Muscle of back (tissue), 11 donors: ENCODE data around the gene LIME1. TPM values are rescaled to one million over a fixed set of nuclear protein-coding genes. Genes with fewer than 3 reads are reported as not detected.
"Not testable (repeated sequence)": the region's sequence is repeated elsewhere in the genome, so short reads cannot be mapped to it uniquely, and the experiment has no call there.

Experiments
- DNase-seq, 3 donors: peaks; one replicate each; pipeline versions ENCODE4 v3.0.0 to v3.0.0-alpha.2; 2013
- polyA plus RNA-seq, 10 donors: library from polyadenylated mRNA; unstranded; fragments of 120-200 nt; gene quantifications; one replicate each; pipeline ENCODE4 v1.2.1, GENCODE V29; 2013; ENCODE audit not compliant: insufficient read length in 10 of 10

Gene LIME1
- polyA plus RNA-seq, 10 donors = 1.9 to 9.7 (median 4.5) TPM

DNA sequence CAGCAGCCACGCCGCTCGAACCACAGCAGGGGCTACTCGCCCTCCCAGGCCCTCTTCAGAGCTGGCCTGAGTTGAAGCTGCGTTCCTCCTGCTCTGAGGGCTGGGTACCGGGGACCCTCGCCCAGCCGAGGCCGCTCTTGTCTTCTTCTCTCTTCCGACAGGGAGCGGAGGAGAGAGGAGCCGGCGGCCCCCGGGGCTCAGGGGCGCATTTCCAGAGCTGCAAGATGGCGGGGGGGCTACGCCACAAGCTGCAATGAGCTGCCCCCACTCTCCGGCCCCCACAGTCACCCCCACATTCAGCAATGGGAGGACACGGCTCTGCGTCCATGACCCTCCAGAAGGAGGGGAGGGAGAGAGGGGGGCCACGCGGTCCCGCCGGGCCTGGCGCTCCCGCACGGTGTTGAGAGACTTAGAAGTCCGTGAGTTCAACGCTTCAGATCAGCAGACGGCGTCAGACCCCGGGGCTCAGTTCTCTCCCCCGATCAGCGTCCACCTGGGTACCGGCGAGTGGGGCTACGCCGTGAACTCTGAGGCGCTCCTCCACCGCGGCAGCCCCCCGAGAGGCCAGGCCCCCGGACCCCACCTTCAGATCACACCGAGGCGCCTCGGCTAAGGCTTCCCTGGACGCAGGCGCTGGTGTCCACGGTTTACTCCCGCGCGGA is 34.7 kb downstream of the LIME1 start:
- no peak for DNase-seq

GRCh38 chr20:63772781-63773518 is 36.5 kb downstream of the LIME1 start:
- no peak for DNase-seq

DNA sequence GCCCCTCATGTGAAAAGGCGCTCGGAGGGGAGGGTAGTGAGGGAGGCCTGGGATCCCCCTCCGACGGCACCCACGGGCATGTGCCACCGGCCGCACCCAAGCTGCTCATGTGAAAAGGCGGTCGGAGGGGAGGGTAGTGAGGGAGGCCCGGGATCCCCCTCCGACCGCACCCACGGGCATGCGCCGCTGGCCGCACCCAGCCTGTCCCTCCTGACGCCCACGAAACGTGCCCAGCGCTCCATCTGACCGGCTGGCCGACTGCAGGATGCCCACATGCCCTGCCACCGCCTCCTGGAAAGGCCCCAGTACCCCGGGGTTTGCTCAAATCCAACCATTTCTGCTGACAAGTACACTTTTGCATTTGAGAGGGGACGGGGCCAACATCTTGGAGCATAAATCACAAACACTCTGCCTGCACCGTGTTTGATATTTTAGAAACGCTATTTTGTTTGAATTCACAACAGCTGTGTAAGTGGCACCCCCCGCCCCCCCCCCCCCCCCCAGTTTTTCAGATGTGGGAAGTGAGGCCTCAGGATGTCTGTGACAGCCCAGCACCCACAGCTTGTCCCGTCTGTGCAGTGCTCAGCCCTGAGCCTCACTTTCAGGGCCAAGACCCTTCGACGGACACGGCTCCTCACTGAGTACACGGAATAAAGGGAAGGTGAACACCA is 37.2 kb downstream of the LIME1 start:
- no peak for DNase-seq

DNA sequence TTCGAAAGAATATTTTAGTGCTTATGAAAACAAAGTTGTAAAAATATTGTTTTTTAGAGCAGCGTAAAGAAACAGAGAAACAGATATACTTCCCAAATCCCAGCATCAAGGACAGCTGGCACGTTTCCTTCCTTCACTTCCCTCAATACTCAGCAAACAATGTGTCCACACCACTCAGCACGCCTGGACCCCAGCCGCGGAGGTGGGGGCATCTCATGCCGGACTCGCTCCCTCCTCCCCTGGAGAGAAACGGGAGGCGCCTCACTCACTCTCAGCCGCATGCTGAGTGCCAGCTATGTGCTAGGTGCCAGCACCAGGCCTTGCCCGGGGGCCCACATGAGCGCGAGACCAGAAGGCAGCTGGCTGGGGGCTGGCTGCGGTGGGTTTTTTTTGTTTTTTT is 37.8 kb downstream of the LIME1 start:
- no peak for DNase-seq

- peak; percentile 43 to 85 (median 75) for DNase-seq
Measured at GRCh38 chr20:63775096-63775978, 38.9 kb downstream of the LIME1 start.

DNA sequence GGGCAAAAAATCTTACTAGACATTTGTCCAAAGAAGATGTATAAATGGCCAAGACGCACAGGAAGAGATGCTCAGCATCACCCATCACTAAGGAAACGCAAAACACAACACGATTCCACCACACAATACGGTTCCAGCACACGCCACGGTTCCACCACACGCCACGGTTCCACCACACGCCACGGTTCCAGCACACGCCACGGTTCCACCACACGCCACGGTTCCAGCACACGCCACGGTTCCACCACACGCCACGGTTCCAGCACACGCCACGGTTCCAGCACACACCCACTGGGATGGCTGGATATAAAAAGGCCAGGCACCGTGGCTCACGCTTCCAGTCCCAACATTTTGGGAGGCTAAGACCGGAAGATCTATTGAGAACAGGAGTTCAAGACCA is 40.4 kb downstream of the LIME1 start:
- DNase-seq = not testable (repeated sequence)

GRCh38 chr20:63777614-63778013 is 41.1 kb downstream of the LIME1 start:
- no peak for DNase-seq

GRCh38 chr20:63778034-63778752 is 41.7 kb downstream of the LIME1 start:
- no peak for DNase-seq

DNA sequence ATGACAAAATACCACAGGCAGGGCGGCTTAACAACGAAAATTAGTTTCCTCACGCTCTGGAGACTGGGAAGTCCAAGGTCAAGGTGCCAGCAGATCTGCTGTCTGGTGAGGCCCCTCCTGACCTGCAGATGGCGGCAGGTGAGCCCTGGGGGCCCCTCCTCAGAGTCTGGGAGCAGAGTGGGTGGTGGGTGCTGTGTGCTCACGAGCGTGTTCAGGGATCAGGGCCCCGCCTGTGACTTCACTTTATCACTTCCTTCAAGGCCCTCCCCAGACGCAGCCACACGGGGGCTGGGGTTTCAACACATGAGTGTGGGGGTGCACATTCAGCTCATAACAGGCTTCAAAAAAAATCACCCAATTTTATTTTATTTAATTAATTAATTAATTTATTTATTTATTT is 42.4 kb downstream of the LIME1 start:
- no peak for DNase-seq

DNA sequence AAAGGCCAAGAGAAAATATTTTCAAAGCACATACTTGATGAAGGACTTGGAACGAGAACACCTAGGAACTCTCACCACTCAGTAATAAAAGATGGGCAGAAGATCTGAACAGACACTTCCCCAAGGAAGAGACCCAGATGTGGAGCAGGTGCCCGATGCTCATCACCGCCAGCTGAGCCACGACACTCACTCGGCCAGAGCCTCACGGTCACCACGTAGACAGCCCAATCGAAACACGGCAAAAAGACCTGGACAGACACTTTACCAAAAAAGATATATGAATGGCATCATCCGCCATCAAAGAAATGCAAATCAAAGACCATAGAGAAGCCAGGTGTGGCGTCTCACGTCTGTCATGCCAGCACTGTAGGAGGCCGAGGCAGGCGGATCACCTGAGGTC is 44.7 kb downstream of the LIME1 start:
- no peak for DNase-seq

DNA sequence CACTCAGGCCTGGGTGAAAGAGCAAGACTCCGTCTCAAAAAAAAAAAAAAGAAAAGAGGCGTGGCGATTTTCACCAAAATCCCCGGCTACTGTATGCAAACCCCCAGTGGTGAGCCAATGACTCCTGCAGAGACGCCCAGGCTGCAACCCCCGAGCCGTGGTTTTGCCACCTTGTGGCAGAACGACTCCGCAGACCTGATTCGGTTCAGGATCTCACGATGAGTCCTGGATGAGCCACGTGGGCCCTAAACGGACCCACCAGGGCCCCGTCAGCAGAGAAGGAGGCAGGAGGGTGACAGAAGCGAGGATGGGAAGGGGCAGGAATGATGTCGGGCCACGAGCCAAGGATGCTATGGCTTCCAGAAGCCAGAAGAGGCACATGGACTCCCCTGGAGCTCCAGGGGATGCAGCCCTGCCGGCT is 45.6 kb downstream of the LIME1 start:
- DNase-seq = no peak

- no peak for DNase-seq
Measured at GRCh38 chr20:63782521-63782971, 46.1 kb downstream of the LIME1 start.

GRCh38 chr20:63783970-63784369 is 47.5 kb downstream of the LIME1 start:
- no peak for DNase-seq

DNA sequence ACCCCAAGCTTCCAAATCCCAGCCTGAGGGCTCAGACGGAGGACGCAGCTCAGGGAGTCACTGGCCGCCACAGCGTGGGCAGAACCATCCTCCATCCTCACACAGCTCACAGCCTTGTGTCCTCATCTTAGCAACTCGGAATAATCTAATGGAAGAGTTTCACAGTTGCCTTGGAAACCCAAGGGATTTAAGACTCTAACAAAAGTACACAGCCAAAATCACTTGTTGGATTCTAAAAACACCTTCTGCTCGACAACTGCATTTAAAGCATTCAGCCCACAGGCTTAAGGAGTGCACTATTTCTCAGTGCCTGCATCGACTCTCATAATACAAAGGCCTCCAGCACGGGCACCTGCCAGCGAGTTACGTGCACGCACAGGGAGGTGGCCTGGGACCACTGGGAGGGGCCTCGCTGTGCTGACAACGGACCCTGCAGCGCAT is 49.2 kb downstream of the LIME1 start:
- no peak for DNase-seq

DNA sequence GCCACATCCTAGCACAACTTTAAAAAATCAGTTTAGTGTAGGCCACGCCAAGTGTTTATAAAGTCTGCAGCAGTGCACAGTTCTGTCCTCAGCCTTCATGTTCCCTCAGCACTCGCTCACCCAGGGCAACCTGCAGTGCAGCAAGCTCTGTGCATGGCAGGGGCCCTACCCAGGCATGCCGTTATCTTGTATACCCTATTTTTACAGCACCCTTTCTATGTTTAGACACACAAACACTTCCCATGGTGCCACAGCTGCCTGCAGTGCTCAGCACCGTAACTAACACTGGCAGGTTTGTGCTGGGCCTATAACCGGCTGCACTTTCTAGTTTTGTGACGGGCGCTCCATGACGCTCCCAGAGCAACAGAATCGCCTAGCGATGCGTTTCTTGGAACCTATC is 50.8 kb downstream of the LIME1 start:
- no peak for DNase-seq

- no peak for DNase-seq
Measured at GRCh38 chr20:63787749-63788148, 51.3 kb downstream of the LIME1 start.

Other genes with a start within 250 kb of the LIME1 start
- 100 to 1,000 TPM; 401 to 971 (median 772) TPM for gene EEF1A2, start 237.6 kb upstream of the LIME1 start, polyA plus RNA-seq
- gene PPDPF, start 215.9 kb upstream of the LIME1 start, polyA plus RNA-seq = 100 to 1,000 TPM; 138 to 325 (median 206) TPM
- gene PTK6, start 199.3 kb upstream of the LIME1 start, polyA plus RNA-seq = under 1 TPM; 0.15 to 0.50 (median 0.32) TPM
- under 1 TPM in 1 of 10 donors, not detected in 9; 0.23 TPM for gene SRMS, start 188.9 kb upstream of the LIME1 start, polyA plus RNA-seq
- under 1 TPM in 7 of 10 donors, not detected in 3; 0.12 to 0.36 (median 0.24) TPM for gene FNDC11, start 182.5 kb upstream of the LIME1 start, polyA plus RNA-seq
- 10 to 100 TPM in 1 of 10 donors, 1 to 10 TPM in 9; 5.2 to 11.1 (median 6.8) TPM for gene HELZ2, start 162.4 kb upstream of the LIME1 start, polyA plus RNA-seq
- gene GMEB2, start 109.6 kb upstream of the LIME1 start, polyA plus RNA-seq = 1 to 10 TPM; 5.3 to 9.3 (median 7.3) TPM
- gene STMN3, start 83.2 kb upstream of the LIME1 start, polyA plus RNA-seq = 10 to 100 TPM in 9 of 10 donors, 1 to 10 TPM in 1; 8.8 to 37.1 (median 16.1) TPM
- gene RTEL1, start 78.4 kb upstream of the LIME1 start, polyA plus RNA-seq = 10 to 100 TPM in 7 of 10 donors, 1 to 10 TPM in 3; 6.0 to 17.7 (median 11.1) TPM
- 1 to 10 TPM in 4 of 10 donors, under 1 TPM in 6; 0.22 to 3.0 (median 0.87) TPM for gene TNFRSF6B, start 40.0 kb upstream of the LIME1 start, polyA plus RNA-seq
- gene ARFRP1, start 28.7 kb upstream of the LIME1 start, polyA plus RNA-seq = 10 to 100 TPM; 20.1 to 28.2 (median 25.6) TPM
- 10 to 100 TPM; 10.5 to 15.1 (median 12.9) TPM for gene ZGPAT, start 28.6 kb upstream of the LIME1 start, polyA plus RNA-seq
- gene SLC2A4RG, start 3.1 kb downstream of the LIME1 start, polyA plus RNA-seq = 100 to 1,000 TPM in 9 of 10 donors, 10 to 100 TPM in 1; 88.5 to 165 (median 112) TPM
- gene ZBTB46, start 94.6 kb downstream of the LIME1 start, polyA plus RNA-seq = 10 to 100 TPM; 12.8 to 17.3 (median 14.8) TPM
- gene ABHD16B, start 124.8 kb downstream of the LIME1 start, polyA plus RNA-seq = not detected
- gene TPD52L2, start 128.6 kb downstream of the LIME1 start, polyA plus RNA-seq = 10 to 100 TPM; 65.5 to 85.7 (median 77.4) TPM
- gene DNAJC5, start 158.5 kb downstream of the LIME1 start, polyA plus RNA-seq = 10 to 100 TPM; 24.0 to 32.5 (median 29.9) TPM
- gene UCKL1, start 219.8 kb downstream of the LIME1 start, polyA plus RNA-seq = 10 to 100 TPM; 28.3 to 58.9 (median 41.3) TPM
- gene ZNF512B, start 233.3 kb downstream of the LIME1 start, polyA plus RNA-seq = 10 to 100 TPM; 19.3 to 30.6 (median 23.8) TPM
- gene SAMD10, start 243.0 kb downstream of the LIME1 start, polyA plus RNA-seq = 1 to 10 TPM; 2.1 to 4.2 (median 3.0) TPM
- 10 to 100 TPM; 45.9 to 58.2 (median 52.8) TPM for gene PRPF6, start 244.5 kb downstream of the LIME1 start, polyA plus RNA-seq